AG04450 (cell line): ENCODE data around the gene AMN. TPM values are rescaled to one million over a fixed set of nuclear protein-coding genes. Genes with fewer than 3 reads are reported as not detected.
A peak's percentile ranks its signal among the peaks of the same experiment; 100 is the strongest.

Experiments used
- CTCF ChIA-PET: fragments of 300-600, 350-600 bp; formaldehyde crosslinking; extraction: SDS; loops from one replicate; lab custom pipeline; 2022; ENCODE audit warnings: antibody characterized with exemption, inconsistent platforms; lab: Charles Lee
- POLR2A ChIA-PET: fragments of 350-600 bp; formaldehyde crosslinking; extraction: SDS; loops from one replicate; lab custom pipeline; 2021; ENCODE audit warnings: antibody characterized with exemption, inconsistent platforms; lab: Yijun Ruan, JAX
- DNase-seq: peaks from one replicate; pipeline ENCODE4 v3.0.0-alpha.2; 2011; ENCODE audit warnings: low read depth, low spot score
- H3K27ac ChIP-seq: one replicate; pipeline ENCODE4 v1.5.1; 2012; ENCODE audit warnings: low read depth, low read length, control low read depth
- H3K27me3 ChIP-seq: one replicate; pipeline ENCODE4 v1.6.0; 2012; ENCODE audit warnings: low read length; ENCODE audit not compliant: control insufficient read depth, insufficient read depth
- H3K4me3 ChIP-seq: 2 replicates; pipeline ENCODE4 v1.5.1; 2011; ENCODE audit warnings: mild to moderate bottlenecking, low read depth, low read length, control low read depth
- H3K9me3 ChIP-seq: 2 replicates; pipeline ENCODE4 v1.5.1; 2012; ENCODE audit warnings: low read length; ENCODE audit not compliant: control insufficient read depth, insufficient read depth
- CTCF ChIP-seq: IDR thresholded peaks from 2 replicates; pipeline ENCODE4 v1.5.1; 2011; ENCODE audit warnings: low read depth, low read length, control low read depth, inconsistent platforms
- polyA plus RNA-seq: library from polyadenylated mRNA; depleted of rRNA; stranded (reverse); fragments of >200 nt; gene quantifications from 2 replicates; pipeline ENCODE4 v1.2.3, GENCODE V29; 2011

AMN gene
- polyA plus RNA-seq, 1 experiment: 0.06 TPM

GRCh38 chr14:102917056-102917385 lies 5.4 kb upstream of the AMN start:
- no peak for TF ChIP-seq CTCF
- no peak for DNase-seq

GRCh38 chr14:102917469-102918211 lies 4.8 kb upstream of the AMN start:
- Histone ChIP-seq H3K9me3 (peaks cover 3% of the 10 kb centered on the region; the same call in 1 of the 2 replicates), H3K4me3 (no peak overlapping the region), H3K27me3 (peaks cover 11% of the 10 kb centered on the region), H3K27ac (no peak overlapping the region)
- POLR2A ChIA-PET: interaction anchor here (0.6 kb wide), 1 partner anchor 143 kb away, joined by 3 read pairs; no protein-coding TSS in a partner anchor
- CTCF ChIA-PET: interaction anchor here (1.4 to 2.7 kb wide), 2 partner anchors 142 to 223 kb away, joined by 6 to 25 read pairs; no protein-coding TSS in a partner anchor
- TF ChIP-seq CTCF: peak; percentile 73
- no peak for DNase-seq

More at GRCh38 chr14:102917056-102917385, 5.4 kb upstream of the AMN start:
- no peak overlapping the region for H3K4me3 ChIP-seq
- ChIA-PET CTCF (interaction anchor here (1.4 to 2.7 kb wide), 2 partner anchors 142 to 223 kb away, joined by 6 to 25 read pairs; no protein-coding TSS in a partner anchor), POLR2A (no interaction called here)
- H3K27me3 ChIP-seq: peaks cover 5% of the 10 kb centered on the region
- no peak overlapping the region for H3K27ac ChIP-seq
- no peaks in the 10 kb centered on the region; the same call in 1 of the 2 replicates for H3K9me3 ChIP-seq

GRCh38 chr14:102918438-102918837 lies 4.0 kb upstream of the AMN start:
- Histone ChIP-seq H3K9me3 (peaks cover 3% of the 10 kb centered on the region; the same call in 1 of the 2 replicates), H3K27ac (no peak overlapping the region), H3K4me3 (no peak overlapping the region), H3K27me3 (peaks cover 19% of the 10 kb centered on the region)
- TF ChIP-seq CTCF: no peak
- POLR2A ChIA-PET: interaction anchor here (0.6 kb wide), 1 partner anchor 144 kb away, joined by 3 read pairs; no protein-coding TSS in a partner anchor
- DNase-seq: no peak
- CTCF ChIA-PET: interaction anchor here (1.4 to 2.7 kb wide), 2 partner anchors 143 to 224 kb away, joined by 6 to 25 read pairs; no protein-coding TSS in a partner anchor

GRCh38 chr14:102920273-102920997 lies 2.0 kb upstream of the AMN start:
- H3K27ac ChIP-seq: no peak overlapping the region
- no peak overlapping the region for H3K4me3 ChIP-seq
- no peak for DNase-seq
- H3K27me3 ChIP-seq: peaks cover 38% of the 10 kb centered on the region
- no peak for TF ChIP-seq CTCF
- peaks cover 3% of the 10 kb centered on the region; the same call in 1 of the 2 replicates for H3K9me3 ChIP-seq
- ChIA-PET CTCF (no interaction called here), POLR2A (no interaction called here)
